HCT116 (cell line): ENCODE measurements around the gene ARHGEF6. TPM values are rescaled to one million over a fixed set of nuclear protein-coding genes. Genes with fewer than 3 reads are reported as not detected.

Experiments
- ATAC-seq: fragments of 200-7000 bp; cut with Tn5 transposase; 2 replicates; pipeline ENCODE4 v1.9.1; 2020; ENCODE audit warnings: mild to moderate bottlenecking, moderate library complexity
- BruUV-seq: library from RNA; stranded (reverse); fragments of 400-500 nt; replicated peaks from 2 replicates; lab custom pipeline; 2021; lab: Mats Ljungman, UMichigan
- CTCF ChIA-PET: fragments of 300-600 bp; sonication (Branson Sonifier 250); formaldehyde crosslinking; loops from one replicate; lab custom pipeline; 2021; ENCODE audit warnings: antibody characterized with exemption; lab: Charles Lee
- POLR2A ChIA-PET: fragments of 300-600, 350-600 bp; sonication (Branson Sonifier 250); formaldehyde crosslinking; loops from one replicate; lab custom pipeline; 2021; ENCODE audit warnings: antibody characterized with exemption; lab: Charles Lee
- RAD21 ChIA-PET, 2 experiments: fragments of 300-600 bp; sonication (Branson Sonifier 250); formaldehyde crosslinking; loops; one replicate each; lab custom pipeline; 2023; ENCODE audit warnings: low total read pairs in 2 of 2; ENCODE audit not compliant: uncharacterized antibody in 2 of 2, unreplicated experiment in 2 of 2, low non-redundant PET in 1 of 2; lab: Charles Lee
- DNase-seq: peaks from one replicate; pipeline ENCODE4 v3.0.0-alpha.2; 2010; ENCODE audit warnings: low read depth, low spot score
- H2AFZ ChIP-seq: fragments of 200-600 bp; shearing (Covaris generic), sonication (generic); 2 replicates; pipeline ENCODE4 v1.6.1; 2017; ENCODE audit warnings: low read depth, mixed run types, mixed read lengths, antibody characterized with exemption, low read length; ENCODE audit not compliant: poor library complexity, severe bottlenecking
- H3K27ac ChIP-seq: 2 replicates; pipeline ENCODE4 v1.5.1; 2012; ENCODE audit warnings: low read depth, low read length
- H3K27me3 ChIP-seq: fragments of 200-600 bp; sonication (generic); 2 replicates; pipeline ENCODE4 v1.6.1; 2016; ENCODE audit warnings: mixed run types, low read length, mixed read lengths; ENCODE audit not compliant: insufficient read depth
- H3K36me3 ChIP-seq, 2 experiments: fragments of 200-500 bp in 1 of 2; fragments of 200-600 bp in 1 of 2; sonication (Bioruptor generic) in 1 of 2; sonication (generic) in 1 of 2; 2 replicates each; pipeline versions ENCODE4 v1.5.1 to v1.6.1; 2014 to 2016; ENCODE audit warnings: low read length in 2 of 2, inconsistent platforms in 1 of 2, mixed read lengths in 1 of 2, mixed run types in 1 of 2; ENCODE audit not compliant: insufficient read depth in 2 of 2, control insufficient read depth in 1 of 2
- H3K4me1 ChIP-seq, 2 experiments: fragments of 200-600 bp in 1 of 2; sonication (generic) in 1 of 2; 2 replicates each; pipeline versions ENCODE4 v1.5.1 to v1.6.1; 2012 to 2017; ENCODE audit warnings: low read length in 2 of 2, inconsistent platforms in 1 of 2, mild to moderate bottlenecking in 1 of 2, mixed read lengths in 1 of 2, mixed run types in 1 of 2, moderate library complexity in 1 of 2; ENCODE audit not compliant: insufficient read depth in 2 of 2, control insufficient read depth in 1 of 2
- H3K4me2 ChIP-seq: fragments of 200-600 bp; sonication (generic); 2 replicates; pipeline ENCODE4 v1.6.1; 2017; ENCODE audit warnings: mixed run types, low read length, mixed read lengths
- H3K4me3 ChIP-seq, 2 experiments: fragments of 200-600 bp in 1 of 2; sonication (generic) in 1 of 2; replicated peaks in 1 of 2; 2 replicates each; pipeline ENCODE4 v1.5.1; 2011 to 2016; ENCODE audit warnings: low read length in 2 of 2, control low read depth in 1 of 2, low read depth in 1 of 2, mild to moderate bottlenecking in 1 of 2, mixed read lengths in 1 of 2, mixed run types in 1 of 2
- H3K79me2 ChIP-seq: fragments of 200-600 bp; sonication (generic); 2 replicates; pipeline ENCODE4 v1.6.1; 2017; ENCODE audit warnings: mild to moderate bottlenecking, mixed run types, low read length, moderate library complexity, mixed read lengths; ENCODE audit not compliant: insufficient read depth
- H3K9ac ChIP-seq: fragments of 200-600 bp; sonication (generic); 2 replicates; pipeline ENCODE4 v1.6.1; 2016; ENCODE audit warnings: low read length, mixed read lengths
- H3K9me2 ChIP-seq: fragments of 200-600 bp; sonication (generic), shearing (Covaris generic); 2 replicates; pipeline ENCODE4 v1.6.1; 2017; ENCODE audit warnings: mixed run types, mild to moderate bottlenecking, moderate library complexity; ENCODE audit not compliant: insufficient read depth
- H3K9me3 ChIP-seq, 2 experiments: fragments of 200-500 bp in 1 of 2; fragments of 200-600 bp in 1 of 2; sonication (Bioruptor generic) in 1 of 2; sonication (generic) in 1 of 2; 2 replicates each; pipeline ENCODE4 v1.6.1; 2014 to 2017; ENCODE audit warnings: low read length in 2 of 2, mixed read lengths in 2 of 2, inconsistent platforms in 1 of 2, low read depth in 1 of 2, mild to moderate bottlenecking in 1 of 2, mixed run types in 1 of 2, moderate library complexity in 1 of 2; ENCODE audit not compliant: control insufficient read depth in 1 of 2, insufficient read depth in 1 of 2
- H4K20me1 ChIP-seq: fragments of 200-600 bp; sonication (generic), shearing (Covaris generic); 2 replicates; pipeline ENCODE4 v1.6.1; 2017; ENCODE audit warnings: mixed run types, mild to moderate bottlenecking, moderate library complexity; ENCODE audit not compliant: insufficient read depth
- ATF3 ChIP-seq: IDR thresholded peaks from 2 replicates; pipeline ENCODE4 v1.6.1; 2012
- CEBPB ChIP-seq: IDR thresholded peaks from 2 replicates; pipeline ENCODE4 v1.6.1; 2012; ENCODE audit warnings: low read depth
- CTCF ChIP-seq, 3 experiments: fragments of 200-600 bp in 1 of 3; sonication (generic) in 1 of 3; IDR thresholded peaks in 2 of 3; conservative IDR thresholded peaks in 1 of 3; 2 replicates each; pipeline ENCODE4 v1.5.1; 2012 to 2017; ENCODE audit warnings: low read depth in 2 of 3, low read length in 2 of 3, antibody characterized with exemption in 1 of 3, borderline replicate concordance in 1 of 3, control low read depth in 1 of 3, mild to moderate bottlenecking in 1 of 3, mixed read lengths in 1 of 3, mixed run types in 1 of 3, moderate library complexity in 1 of 3; ENCODE audit not compliant: insufficient read depth in 1 of 3
- EGR1 ChIP-seq: IDR thresholded peaks from 2 replicates; pipeline ENCODE4 v1.6.1; 2012; ENCODE audit warnings: low read depth
- EZH2phosphoT487 ChIP-seq: fragments of 200-600 bp; IDR thresholded peaks from 2 replicates; pipeline ENCODE4 v1.6.1; 2018; ENCODE audit warnings: antibody characterized with exemption, borderline replicate concordance
- MAX ChIP-seq: IDR thresholded peaks from 2 replicates; pipeline ENCODE4 v1.6.1; 2012
- POLR2A ChIP-seq: IDR thresholded peaks from 2 replicates; pipeline ENCODE4 v1.7.0; 2011; ENCODE audit warnings: borderline replicate concordance; ENCODE audit not compliant: insufficient read depth, insufficient read length; ENCODE audit errors: extremely low read depth
- POLR2AphosphoS5 ChIP-seq: IDR thresholded peaks from 2 replicates; pipeline ENCODE4 v1.6.1; 2011; ENCODE audit warnings: mild to moderate bottlenecking, low read depth, low read length, moderate library complexity
- RAD21 ChIP-seq: IDR thresholded peaks from 2 replicates; pipeline ENCODE4 v1.6.1; 2012; ENCODE audit warnings: low read depth, mild to moderate bottlenecking
- REST ChIP-seq: IDR thresholded peaks from 2 replicates; pipeline ENCODE4 v1.6.1; 2012; ENCODE audit warnings: low read depth
- TCF7L2 ChIP-seq: IDR thresholded peaks from 2 replicates; pipeline ENCODE4 v1.7.0; 2011; ENCODE audit warnings: borderline replicate concordance, inconsistent platforms; ENCODE audit not compliant: insufficient read depth, insufficient read length; ENCODE audit errors: extremely low read depth
- ZBTB33 ChIP-seq: IDR thresholded peaks from 2 replicates; pipeline ENCODE4 v1.6.1; 2011; ENCODE audit warnings: mild to moderate bottlenecking, low read length, moderate library complexity; ENCODE audit not compliant: insufficient replicate concordance; ENCODE audit errors: extremely low read depth
- intact Hi-C: fragments of 100-400 bp; cut with micrococcal nuclease; formaldehyde crosslinking; loops from 2 replicates; pipeline ENCODE4 v1.10.0; 2022
- total RNA-seq: library from RNA; stranded (reverse); gene quantifications from one replicate; pipeline ENCODE4 v1.2.1, GENCODE V29; 2021; ENCODE audit not compliant: unreplicated experiment

ARHGEF6 gene
- total RNA-seq, 1 experiment from 2014 or later: 1.9 TPM

GRCh38 chrX:136650811-136651210 lies 129.9 kb downstream of the ARHGEF6 start:
- no TSS peak for BruUV-seq
- ChIA-PET POLR2A (no interaction called here), CTCF (no interaction called here), RAD21 (no interaction called here)
- intact Hi-C loops: no loop called here
- DNase-seq (no peak), ATAC-seq (no peak)
- no peaks in the 10 kb centered on the region for H4K20me1 ChIP-seq
- no peaks in the 10 kb centered on the region for H3K36me3 ChIP-seq
- H2AFZ ChIP-seq: no peak overlapping the region
- no peak overlapping the region for H3K9ac ChIP-seq
- no peaks in the 10 kb centered on the region for H3K4me1 ChIP-seq
- no peaks in the 10 kb centered on the region for H3K9me2 ChIP-seq
- no peaks in the 10 kb centered on the region for H3K79me2 ChIP-seq
- H3K27ac ChIP-seq: no peak overlapping the region
- H3K4me2 ChIP-seq: no peak overlapping the region
- H3K27me3 ChIP-seq: no peaks in the 10 kb centered on the region
- H3K4me3 ChIP-seq: no peak overlapping the region
- H3K9me3 ChIP-seq: no peaks in the 10 kb centered on the region
- TF ChIP-seq ATF3: no peak
- no peak for TF ChIP-seq MAX
- no peak for TF ChIP-seq CTCF (IDR thresholded peaks at IDR 0.05 in 2 of 3, conservative IDR thresholded peaks at IDR 0.05 in 1 of 3; ENCODE audit: borderline replicate concordance in 1 of 3, insufficient read depth in 1 of 3, low read depth in 2 of 3, low read length in 2 of 3)
- no peak for TF ChIP-seq ZBTB33
- no peak for TF ChIP-seq EZH2phosphoT487
- TF ChIP-seq CEBPB: no peak
- TF ChIP-seq REST: no peak
- TF ChIP-seq RAD21: no peak
- no peak for TF ChIP-seq EGR1
- TF ChIP-seq POLR2AphosphoS5: no peak
- no peak for TF ChIP-seq TCF7L2
- TF ChIP-seq POLR2A: no peak
